ENCODE results near the gene FAR2. TPM values are rescaled to one million over a fixed set of nuclear protein-coding genes. Genes with fewer than 3 reads are reported as not detected.
"Not testable (repeated sequence)": the region's sequence is repeated elsewhere in the genome, so short reads cannot be mapped to it uniquely, and the experiment has no call there.

The FAR2 gene
- total RNA-seq, 2 donors from 2014 or later = 1.0 TPM; not detected in 1

DNA sequence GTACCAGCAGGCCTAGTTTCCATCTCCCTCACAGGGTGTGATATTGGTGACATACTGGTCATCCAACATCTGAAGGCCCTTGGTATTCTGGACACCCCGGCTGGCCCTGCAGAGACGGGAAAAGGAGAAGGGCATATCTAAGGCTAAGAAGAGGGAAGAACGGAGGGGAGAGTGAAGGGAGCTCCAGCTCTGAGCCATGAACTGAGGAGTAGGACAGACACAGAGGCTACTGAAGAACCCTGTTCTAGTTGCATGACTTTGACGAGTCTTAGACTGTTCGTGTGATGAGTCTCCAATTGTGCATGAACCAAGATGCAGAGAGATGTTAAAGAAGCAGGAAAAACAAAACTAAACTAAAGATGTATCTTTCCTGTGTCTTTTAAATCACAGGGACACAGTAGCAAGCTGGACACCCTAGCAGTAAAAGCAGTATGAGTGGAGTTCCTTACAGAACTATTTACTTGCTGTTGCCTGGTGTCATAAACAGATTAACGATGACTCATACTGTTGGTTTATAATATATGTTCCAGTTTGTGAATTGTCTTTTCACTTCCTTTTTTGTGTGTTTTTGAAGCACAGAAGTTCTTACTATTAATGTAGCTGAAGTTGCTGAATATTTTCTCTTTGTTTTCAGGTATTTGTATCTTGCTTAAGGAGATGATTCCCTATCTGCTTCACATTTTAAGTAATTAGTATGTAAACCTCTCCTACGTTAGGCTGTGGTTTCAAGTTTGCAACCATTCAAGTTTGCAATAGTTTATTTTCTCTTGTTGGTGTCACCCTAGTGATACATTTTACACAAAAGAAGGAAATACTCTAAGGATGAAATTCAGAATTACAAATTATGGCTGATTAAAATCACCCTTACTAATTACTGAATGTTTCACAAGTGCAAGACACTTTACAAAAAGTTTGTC is 15.7 kb downstream of the FAR2 start:
- 54 to 69% methylated on average over 7 of the region's 7 CpGs for WGBS, 2 donors
- ATAC-seq = no peak
- peak overlapping the region in 1 of 4 donors; percentile 52 for H3K27ac ChIP-seq
- no peaks in the 10 kb centered on the region for H3K4me1 ChIP-seq
- intact Hi-C loops (cut with DNase I) = no loop called here
- TF ChIP-seq, protein P1, sequence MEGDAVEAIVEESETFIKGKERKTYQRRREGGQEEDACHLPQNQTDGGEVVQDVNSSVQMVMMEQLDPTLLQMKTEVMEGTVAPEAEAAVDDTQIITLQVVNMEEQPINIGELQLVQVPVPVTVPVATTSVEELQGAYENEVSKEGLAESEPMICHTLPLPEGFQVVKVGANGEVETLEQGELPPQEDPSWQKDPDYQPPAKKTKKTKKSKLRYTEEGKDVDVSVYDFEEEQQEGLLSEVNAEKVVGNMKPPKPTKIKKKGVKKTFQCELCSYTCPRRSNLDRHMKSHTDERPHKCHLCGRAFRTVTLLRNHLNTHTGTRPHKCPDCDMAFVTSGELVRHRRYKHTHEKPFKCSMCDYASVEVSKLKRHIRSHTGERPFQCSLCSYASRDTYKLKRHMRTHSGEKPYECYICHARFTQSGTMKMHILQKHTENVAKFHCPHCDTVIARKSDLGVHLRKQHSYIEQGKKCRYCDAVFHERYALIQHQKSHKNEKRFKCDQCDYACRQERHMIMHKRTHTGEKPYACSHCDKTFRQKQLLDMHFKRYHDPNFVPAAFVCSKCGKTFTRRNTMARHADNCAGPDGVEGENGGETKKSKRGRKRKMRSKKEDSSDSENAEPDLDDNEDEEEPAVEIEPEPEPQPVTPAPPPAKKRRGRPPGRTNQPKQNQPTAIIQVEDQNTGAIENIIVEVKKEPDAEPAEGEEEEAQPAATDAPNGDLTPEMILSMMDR (IDR thresholded peaks at IDR 0.05) = no peak
- no peak for TF ChIP-seq POLR2A (IDR thresholded peaks at IDR 0.05)
- no peaks in the 10 kb centered on the region for H3K36me3 ChIP-seq (replicated peaks in 1 of 2; ENCODE audit: insufficient read depth in 1 of 2, low read depth in 2 of 2)
- no peaks in the 10 kb centered on the region for H3K27me3 ChIP-seq
- H3K4me3 ChIP-seq = no peak overlapping the region
- DNase-seq = no peak
- H3K9me3 ChIP-seq = no peaks in the 10 kb centered on the region

DNA sequence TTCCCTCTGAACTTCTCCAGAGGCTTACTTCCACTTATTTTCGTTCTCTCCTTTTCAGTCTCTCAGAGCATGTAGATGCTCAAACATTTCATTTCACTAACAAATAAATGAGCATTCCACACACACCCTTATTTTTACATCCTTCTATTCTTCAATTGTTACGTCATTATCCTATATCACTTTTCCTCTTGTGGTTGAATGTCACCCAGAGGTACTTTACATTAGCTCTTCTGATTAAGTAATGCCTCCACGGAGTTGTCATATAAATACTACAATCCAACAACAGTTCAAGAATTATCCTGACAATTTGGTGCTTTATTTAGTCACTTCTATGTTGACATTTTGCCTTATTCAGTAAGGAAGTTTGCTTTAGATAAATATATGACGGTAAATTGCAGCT is 18.4 kb downstream of the FAR2 start:
- TF ChIP-seq POLR2A (IDR thresholded peaks at IDR 0.05) = no peak
- TF ChIP-seq, protein P1 (IDR thresholded peaks at IDR 0.05) = no peak
- ATAC-seq (no peak), DNase-seq (no peak)
- no peak overlapping the region for H3K4me3 ChIP-seq
- no peaks in the 10 kb centered on the region for H3K27me3 ChIP-seq
- no peaks in the 10 kb centered on the region for H3K4me1 ChIP-seq
- no peaks in the 10 kb centered on the region for H3K9me3 ChIP-seq
- no peak overlapping the region for H3K27ac ChIP-seq
- 42 to 46% methylated on average over 4 of the region's 4 CpGs for WGBS, 2 donors
- intact Hi-C loops (cut with DNase I) = no loop called here
- H3K36me3 ChIP-seq (replicated peaks in 1 of 2; ENCODE audit: insufficient read depth in 1 of 2, low read depth in 2 of 2) = no peaks in the 10 kb centered on the region

DNA sequence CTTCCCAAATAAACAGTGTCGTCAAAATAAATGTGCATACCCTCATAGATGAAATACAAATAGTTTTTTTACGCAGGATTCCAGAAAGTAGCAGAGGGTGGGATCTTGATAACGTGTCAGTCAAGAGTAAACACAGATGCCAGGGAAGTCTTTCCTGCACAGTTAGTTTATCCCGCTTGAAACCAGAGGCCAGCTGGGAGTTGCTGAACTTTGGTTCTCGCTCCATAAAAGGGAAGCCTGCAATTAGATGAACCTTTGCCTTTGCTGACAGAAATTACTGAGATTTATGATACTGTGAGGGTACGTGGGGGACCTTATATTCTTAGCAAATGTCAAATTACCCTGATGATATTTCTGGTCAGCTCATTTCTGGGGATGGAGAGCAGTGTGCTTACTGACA is 18.9 kb downstream of the FAR2 start:
- 38 to 42% methylated on average over 6 of the region's 6 CpGs for WGBS, 2 donors
- DNase-seq (no peak), ATAC-seq (no peak)
- TF ChIP-seq, protein P1 (IDR thresholded peaks at IDR 0.05) = no peak
- TF ChIP-seq POLR2A (IDR thresholded peaks at IDR 0.05) = no peak
- H3K27me3 ChIP-seq = no peaks in the 10 kb centered on the region
- no peak overlapping the region for H3K27ac ChIP-seq
- H3K9me3 ChIP-seq = no peaks in the 10 kb centered on the region
- H3K4me3 ChIP-seq = no peak overlapping the region
- no peaks in the 10 kb centered on the region for H3K4me1 ChIP-seq
- intact Hi-C loops (cut with DNase I) = no loop called here
- H3K36me3 ChIP-seq (replicated peaks in 1 of 2; ENCODE audit: insufficient read depth in 1 of 2, low read depth in 2 of 2) = no peaks in the 10 kb centered on the region

DNA sequence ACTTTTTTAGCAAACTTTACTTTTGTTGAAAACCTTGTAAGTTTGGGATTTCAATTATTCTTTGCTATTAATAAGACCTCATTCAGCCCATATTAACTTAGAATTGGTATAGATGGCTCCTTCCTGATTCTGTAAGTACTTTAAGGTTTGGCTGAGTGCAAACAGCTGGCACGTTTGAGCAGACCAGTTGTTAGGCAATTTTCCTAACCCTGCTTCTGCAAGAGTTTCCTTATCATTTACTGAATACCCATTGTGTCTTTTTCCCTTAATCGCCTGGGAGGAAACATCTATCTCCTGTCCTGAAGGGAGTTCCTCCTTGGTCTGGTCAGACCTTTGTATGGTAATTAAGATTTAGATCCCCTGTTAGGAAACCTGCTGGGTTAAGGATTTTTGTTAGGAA is 20.9 kb downstream of the FAR2 start:
- H3K9me3 ChIP-seq; H3K4me1 ChIP-seq; H3K4me3 ChIP-seq; H3K36me3 ChIP-seq (replicated peaks in 1 of 2; ENCODE audit: insufficient read depth in 1 of 2, low read depth in 2 of 2); DNase-seq; ATAC-seq; H3K27ac ChIP-seq; H3K27me3 ChIP-seq; intact Hi-C loops (cut with DNase I): not testable (repeated sequence)
- 19 to 35% methylated on average over 2 of the region's 2 CpGs for WGBS, 2 donors

DNA sequence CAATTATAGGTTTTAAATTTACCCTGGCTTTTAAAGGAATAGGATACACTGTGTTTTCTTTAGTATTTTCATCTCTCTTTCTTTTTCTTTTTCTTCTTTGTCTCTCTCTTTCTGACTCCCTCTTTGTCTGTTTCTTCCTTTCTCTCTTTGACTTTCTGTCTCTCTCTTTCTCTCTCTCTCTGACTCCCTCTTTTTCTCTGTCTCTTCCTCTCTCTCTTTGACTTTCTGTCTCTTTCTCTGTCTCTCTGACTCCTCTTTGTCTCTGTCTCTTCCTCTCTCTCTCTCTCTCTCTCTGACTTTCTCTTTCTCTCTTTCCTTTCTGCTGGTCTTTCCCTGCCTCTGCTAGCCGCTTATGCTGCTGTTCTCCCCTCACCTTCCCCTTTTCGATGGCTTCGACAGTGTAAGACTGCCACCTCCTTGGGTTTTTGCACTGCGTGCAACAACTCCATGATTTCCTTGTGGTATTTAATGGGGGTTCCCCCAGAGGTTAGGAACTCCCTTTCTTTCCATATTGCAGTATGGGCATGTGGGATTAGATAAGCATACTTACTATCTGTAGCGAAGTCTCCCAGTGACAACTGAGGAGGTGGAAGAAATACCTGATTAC is 21.5 kb downstream of the FAR2 start:
- intact Hi-C loops (cut with DNase I); H3K9me3 ChIP-seq; H3K36me3 ChIP-seq (replicated peaks in 1 of 2; ENCODE audit: insufficient read depth in 1 of 2, low read depth in 2 of 2); H3K4me3 ChIP-seq; H3K4me1 ChIP-seq; H3K27me3 ChIP-seq; DNase-seq; ATAC-seq; H3K27ac ChIP-seq: not testable (repeated sequence)
- 80 to 88% methylated on average over 5 of the region's 5 CpGs for WGBS, 2 donors
